Stimulated activated CD4-positive, alpha-beta T cell treated with anti-CD3 and anti-CD28 coated beads, Interleukin-1b, Interleukin-23, amount 100 ng/mL, for 4 hours (primary cell): Measurements from ENCODE around the gene POLRMT.
"Not testable (repeated sequence)": the region's sequence is repeated elsewhere in the genome, so short reads cannot be mapped to it uniquely, and the experiment has no call there.

ENCODE experiments used
- DNase-seq, 2 donors: peaks; one replicate each; pipeline ENCODE4 v3.0.0-alpha.2; 2020; ENCODE audit warnings: low read depth in 2 of 2

The POLRMT gene

GRCh38 chr19:611481-611868 lies 21.9 kb downstream of the POLRMT start:
- DNase-seq: peak in 1 of 2 donors; percentile 45

GRCh38 chr19:610801-611480 lies 22.4 kb downstream of the POLRMT start:
- peak in 1 of 2 donors; percentile 21 for DNase-seq

- no peak for DNase-seq
These were observed 23.1 kb downstream of the POLRMT start for GRCh38 chr19:610071-610800.

- DNase-seq: no peak
These were observed 24.4 kb downstream of the POLRMT start for GRCh38 chr19:609004-609346.

- no peak for DNase-seq
These were observed 25.0 kb downstream of the POLRMT start for GRCh38 chr19:608155-609003.

- no peak for DNase-seq
These were observed 25.8 kb downstream of the POLRMT start for GRCh38 chr19:607301-608154.

- DNase-seq: not testable (repeated sequence)
These were observed 28.0 kb downstream of the POLRMT start for GRCh38 chr19:605061-605971.

GRCh38 chr19:604355-604754 lies 29.0 kb downstream of the POLRMT start:
- no peak for DNase-seq

- not testable (repeated sequence) for DNase-seq
These were observed 29.6 kb downstream of the POLRMT start for GRCh38 chr19:603779-604178.

GRCh38 chr19:603302-603639 lies 30.1 kb downstream of the POLRMT start:
- DNase-seq: not testable (repeated sequence)

GRCh38 chr19:602391-603301 lies 30.7 kb downstream of the POLRMT start:
- DNase-seq: no peak

GRCh38 chr19:601790-602189 lies 31.5 kb downstream of the POLRMT start:
- DNase-seq: no peak

- DNase-seq: no peak
These were observed 32.0 kb downstream of the POLRMT start for GRCh38 chr19:601310-601709.

GRCh38 chr19:597406-598315 lies 35.7 kb downstream of the POLRMT start:
- DNase-seq: no peak

GRCh38 chr19:596263-596655 lies 37.1 kb downstream of the POLRMT start:
- DNase-seq: no peak

- no peak for DNase-seq
These were observed 37.7 kb downstream of the POLRMT start for GRCh38 chr19:595326-596262.

GRCh38 chr19:594265-594870 lies 39.0 kb downstream of the POLRMT start:
- no peak for DNase-seq
